Measurements from ENCODE around the gene PLRG1.

Gene PLRG1

GRCh38 chr4:154573190-154573870 is 23.1 kb upstream of the PLRG1 start:
- no peak for DNase-seq

GRCh38 chr4:154569584-154569983 is 19.4 kb upstream of the PLRG1 start:
- DNase-seq = no peak

GRCh38 chr4:154569028-154569427 is 18.8 kb upstream of the PLRG1 start:
- DNase-seq = no peak

GRCh38 chr4:154566639-154567204 is 16.5 kb upstream of the PLRG1 start:
- no peak for DNase-seq

- DNase-seq = no peak
These were observed 15.5 kb upstream of the PLRG1 start for GRCh38 chr4:154565704-154566103.

GRCh38 chr4:154564311-154564710 is 14.1 kb upstream of the PLRG1 start:
- DNase-seq = no peak

GRCh38 chr4:154562697-154563254 is 12.6 kb upstream of the PLRG1 start, which contains the start of gene FGB:
Gene FGB, plus strand, starts transcription at chr4:154563011. Its CDS starts 8 bp downstream, at chr4:154563019.
- DNase-seq = no peak

GRCh38 chr4:154560824-154561231 is 10.6 kb upstream of the PLRG1 start:
- DNase-seq = no peak

- DNase-seq = no peak
These were observed 10.2 kb upstream of the PLRG1 start for GRCh38 chr4:154560419-154560801.

- DNase-seq = peak; percentile 66
These were observed 9.6 kb upstream of the PLRG1 start for GRCh38 chr4:154559494-154560418.

GRCh38 chr4:154559141-154559493 is 8.9 kb upstream of the PLRG1 start:
- no peak for DNase-seq

- peak; percentile 75 for DNase-seq
These were observed 1.9 kb upstream of the PLRG1 start for GRCh38 chr4:154551872-154552686.

GRCh38 chr4:154545689-154546088 is 4.5 kb downstream of the PLRG1 start:
- no peak for DNase-seq

- DNase-seq = no peak
These were observed 7.8 kb downstream of the PLRG1 start for GRCh38 chr4:154542271-154542879.

GRCh38 chr4:154534296-154534695 is 15.9 kb downstream of the PLRG1 start:
- DNase-seq = no peak

GRCh38 chr4:154529728-154530519 is 20.3 kb downstream of the PLRG1 start:
- no peak for DNase-seq

- no peak for DNase-seq
These were observed 21.3 kb downstream of the PLRG1 start for GRCh38 chr4:154528869-154529268.

- no peak for DNase-seq
These were observed 22.9 kb downstream of the PLRG1 start for GRCh38 chr4:154527308-154527707.

- no peak for DNase-seq
These were observed 24.0 kb downstream of the PLRG1 start for GRCh38 chr4:154526151-154526550.

GRCh38 chr4:154521607-154522006 is 28.6 kb downstream of the PLRG1 start:
- no peak for DNase-seq

GRCh38 chr4:154519214-154519613 is 31.0 kb downstream of the PLRG1 start:
- no peak for DNase-seq

Measured in NCI-H82 (cell line).